CD4-positive, alpha-beta T cell treated with Interleukin-2 at 100 ng/mL for 4 hours (primary cell): ENCODE data around the gene SELENOP.

ENCODE experiments used
- DNase-seq: peaks from one replicate; pipeline ENCODE4 v3.0.0-alpha.2; 2020; ENCODE audit warnings: low spot score

SELENOP gene

GRCh38 chr5:42798284-42799240, 13.1 kb downstream of the SELENOP start:
- no peak for DNase-seq

- no peak for DNase-seq
These were observed 20.5 kb downstream of the SELENOP start for GRCh38 chr5:42791151-42791550.

- no peak for DNase-seq
These were observed 23.8 kb downstream of the SELENOP start for GRCh38 chr5:42787845-42788244.

GRCh38 chr5:42787073-42787472, 24.6 kb downstream of the SELENOP start:
- DNase-seq: no peak

GRCh38 chr5:42785756-42786155, 25.9 kb downstream of the SELENOP start:
- no peak for DNase-seq

- no peak for DNase-seq
These were observed 27.6 kb downstream of the SELENOP start for GRCh38 chr5:42784132-42784531.

- DNase-seq: no peak
These were observed 30.1 kb downstream of the SELENOP start for GRCh38 chr5:42781584-42781983.

GRCh38 chr5:42779083-42779482, 32.6 kb downstream of the SELENOP start:
- no peak for DNase-seq

GRCh38 chr5:42772265-42772993, 39.3 kb downstream of the SELENOP start:
- no peak for DNase-seq

- no peak for DNase-seq
These were observed 41.7 kb downstream of the SELENOP start for GRCh38 chr5:42770003-42770402.

GRCh38 chr5:42768106-42768504, 43.6 kb downstream of the SELENOP start:
- DNase-seq: no peak

- peak; percentile 35 for DNase-seq
These were observed 44.1 kb downstream of the SELENOP start for GRCh38 chr5:42767491-42768105.

- no peak for DNase-seq
These were observed 49.9 kb downstream of the SELENOP start for GRCh38 chr5:42761791-42762190.

GRCh38 chr5:42760426-42760825, 51.3 kb downstream of the SELENOP start:
- no peak for DNase-seq

GRCh38 chr5:42759456-42759855, 52.2 kb downstream of the SELENOP start:
- no peak for DNase-seq

GRCh38 chr5:42756606-42757601, 54.8 kb downstream of the SELENOP start, which contains the start of gene CCDC152:
Gene CCDC152 (plus strand): TSS chr5:42756818. CDS start chr5:42759122, 2,304 bp downstream.
- DNase-seq: peak; percentile 59

- no peak for DNase-seq
These were observed 58.6 kb downstream of the SELENOP start for GRCh38 chr5:42753099-42753498.

- no peak for DNase-seq
These were observed 60.6 kb downstream of the SELENOP start for GRCh38 chr5:42751044-42751443.

GRCh38 chr5:42750507-42750906, 61.2 kb downstream of the SELENOP start:
- no peak for DNase-seq
